ENCODE measurements around the gene VNN1.
"Not testable (repeated sequence)": the region's sequence is repeated elsewhere in the genome, so short reads cannot be mapped to it uniquely, and the experiment has no call there.

VNN1 gene

DNA sequence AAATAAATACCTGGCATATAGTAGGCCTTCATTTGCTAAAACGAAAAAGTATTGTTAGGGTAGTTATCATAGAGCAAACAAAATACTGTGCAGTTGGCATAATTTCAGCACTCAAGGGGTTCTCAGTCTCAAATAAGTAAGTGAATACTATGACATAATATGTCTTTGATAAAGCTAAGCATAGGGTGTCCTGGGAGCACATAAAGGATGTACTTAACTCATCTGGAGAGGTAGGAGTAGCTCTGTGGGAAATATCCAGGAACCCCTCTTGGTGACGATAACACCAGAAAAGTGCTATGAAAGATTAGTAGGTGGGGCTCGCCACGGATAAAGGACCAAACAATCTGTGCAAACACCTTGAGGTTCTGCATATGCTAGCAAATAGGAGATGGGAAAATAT is 23.2 kb downstream of the VNN1 start:
- H3K4me3 ChIP-seq (ENCODE audit: low read length): no peak overlapping the region
- H3K9me3 ChIP-seq (ENCODE audit: control insufficient read depth, low read length): no peaks in the 10 kb centered on the region
- no peaks in the 10 kb centered on the region for H3K27me3 ChIP-seq (ENCODE audit: control insufficient read depth, insufficient read depth, low read length)
- H3K4me1 ChIP-seq (ENCODE audit: control insufficient read depth, insufficient read depth, low read length): peaks cover 26% of the 10 kb centered on the region
- H3K9ac ChIP-seq (ENCODE audit: low read length): no peak overlapping the region
- H3K36me3 ChIP-seq (ENCODE audit: control insufficient read depth, insufficient read depth, low read length): no peaks in the 10 kb centered on the region

DNA sequence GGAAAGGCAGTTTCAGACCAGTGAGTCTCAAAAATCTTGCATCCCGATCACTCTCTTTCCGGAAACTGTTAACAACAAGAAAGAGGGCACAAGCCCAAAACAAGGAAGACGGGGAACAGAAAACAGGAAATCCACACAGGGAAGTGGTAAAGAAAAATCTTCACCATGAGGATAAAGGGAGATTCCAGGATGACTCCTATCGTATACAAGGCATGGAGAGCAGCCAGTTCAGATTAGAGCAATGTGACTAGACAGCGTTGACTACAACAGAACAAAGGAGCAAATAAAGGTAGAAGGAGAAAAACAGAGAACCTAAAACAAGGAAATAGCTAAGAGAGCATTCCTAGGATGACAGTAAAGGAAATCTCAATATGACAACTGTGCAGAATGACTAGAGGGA is 26.5 kb downstream of the VNN1 start:
- H3K9ac ChIP-seq (ENCODE audit: low read length): no peak overlapping the region
- no peak overlapping the region for H3K4me3 ChIP-seq (ENCODE audit: low read length)
- no peaks in the 10 kb centered on the region for H3K27me3 ChIP-seq (ENCODE audit: control insufficient read depth, insufficient read depth, low read length)
- peaks cover 22% of the 10 kb centered on the region for H3K4me1 ChIP-seq (ENCODE audit: control insufficient read depth, insufficient read depth, low read length)
- H3K36me3 ChIP-seq (ENCODE audit: control insufficient read depth, insufficient read depth, low read length): no peaks in the 10 kb centered on the region
- no peaks in the 10 kb centered on the region for H3K9me3 ChIP-seq (ENCODE audit: control insufficient read depth, low read length)

DNA sequence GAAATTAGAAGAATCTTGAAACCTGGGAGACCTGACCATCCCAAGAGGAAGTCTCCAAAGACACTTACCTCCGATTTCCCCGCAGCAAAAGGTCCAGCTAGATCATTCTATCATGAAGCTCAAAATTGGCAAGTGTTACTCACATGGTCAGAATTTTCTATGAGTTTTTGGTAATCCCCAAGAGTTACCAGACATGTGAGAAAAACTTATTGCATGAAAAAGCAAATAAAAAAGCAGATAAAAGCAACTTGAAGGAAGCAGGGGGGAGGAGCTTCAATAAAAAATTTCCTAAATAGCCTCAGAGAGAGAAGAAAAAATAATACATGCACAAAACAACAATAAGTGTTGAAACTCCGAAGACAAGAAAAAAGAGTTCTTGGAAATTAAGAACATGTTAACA is 27.3 kb downstream of the VNN1 start:
- Histone ChIP-seq H3K4me3 (ENCODE audit: low read length) (no peak overlapping the region), H3K27me3 (ENCODE audit: control insufficient read depth, insufficient read depth, low read length) (no peaks in the 10 kb centered on the region), H3K36me3 (ENCODE audit: control insufficient read depth, insufficient read depth, low read length) (no peaks in the 10 kb centered on the region), H3K4me1 (ENCODE audit: control insufficient read depth, insufficient read depth, low read length) (peaks cover 22% of the 10 kb centered on the region), H3K9ac (ENCODE audit: low read length) (no peak overlapping the region), H3K9me3 (ENCODE audit: control insufficient read depth, low read length) (no peaks in the 10 kb centered on the region)

DNA sequence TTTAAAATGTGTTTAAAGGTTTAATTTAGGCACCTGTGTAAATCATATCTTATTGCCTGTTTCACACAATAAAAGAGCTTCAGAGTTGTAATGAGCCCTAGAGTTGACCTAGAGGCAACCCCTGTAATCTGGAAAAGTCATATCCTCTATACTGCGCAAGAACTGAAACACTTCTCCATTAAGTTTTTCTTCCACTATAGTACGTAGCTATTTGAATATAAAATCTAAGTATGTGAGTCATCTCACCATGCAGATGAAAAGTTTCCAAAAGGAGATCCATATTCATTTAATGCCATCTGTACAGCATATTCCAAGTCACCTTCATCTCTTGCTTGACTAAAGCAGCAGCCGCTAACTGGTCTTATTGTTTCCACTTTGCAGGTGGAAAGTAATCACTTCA is 28.8 kb downstream of the VNN1 start:
- Histone ChIP-seq H3K9ac (ENCODE audit: low read length) (no peak overlapping the region), H3K4me1 (ENCODE audit: control insufficient read depth, insufficient read depth, low read length) (peaks cover 11% of the 10 kb centered on the region), H3K27me3 (ENCODE audit: control insufficient read depth, insufficient read depth, low read length) (no peaks in the 10 kb centered on the region), H3K4me3 (ENCODE audit: low read length) (no peak overlapping the region), H3K36me3 (ENCODE audit: control insufficient read depth, insufficient read depth, low read length) (no peaks in the 10 kb centered on the region), H3K9me3 (ENCODE audit: control insufficient read depth, low read length) (no peaks in the 10 kb centered on the region)

DNA sequence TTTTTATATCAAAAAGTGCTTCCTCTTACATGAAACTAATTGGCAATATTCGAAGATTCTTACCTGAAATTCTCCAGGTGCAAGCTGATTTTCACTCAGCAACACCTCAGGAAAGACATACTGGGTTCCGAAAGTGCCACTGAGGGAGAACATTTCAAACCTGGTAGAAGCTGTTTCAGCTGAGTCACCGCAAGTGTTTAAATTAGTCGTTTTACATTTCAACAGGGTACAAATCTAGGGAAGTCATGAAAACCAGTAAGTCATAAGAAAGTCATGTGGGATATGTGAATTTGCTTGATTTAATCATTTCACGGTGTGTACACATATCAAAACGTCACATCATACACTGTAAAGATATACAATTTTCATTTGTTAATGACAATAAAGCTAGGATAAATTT is 29.6 kb downstream of the VNN1 start:
- Histone ChIP-seq H3K4me3 (ENCODE audit: low read length) (no peak overlapping the region), H3K36me3 (ENCODE audit: control insufficient read depth, insufficient read depth, low read length) (no peaks in the 10 kb centered on the region)

DNA sequence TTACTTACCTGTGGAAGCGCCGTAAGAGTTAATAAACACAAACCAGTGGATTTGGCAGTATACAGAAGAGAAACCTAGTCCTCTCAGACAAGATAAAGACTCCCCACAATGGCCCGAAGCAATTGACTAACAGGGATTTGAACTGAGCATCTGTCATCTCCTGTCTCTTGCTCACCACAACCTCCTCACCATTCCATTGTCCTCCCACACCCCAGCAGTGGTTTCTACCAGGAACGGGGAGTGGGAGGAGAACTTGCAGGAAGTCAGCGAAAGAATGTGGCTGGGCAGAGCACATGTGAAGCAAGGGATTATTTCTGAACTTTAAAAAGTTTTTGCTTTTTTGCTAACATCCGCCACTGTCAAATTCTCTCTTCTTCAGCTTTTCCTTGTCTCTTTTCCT is 30.3 kb downstream of the VNN1 start:
- Histone ChIP-seq H3K9ac (ENCODE audit: low read length) (no peak overlapping the region), H3K27me3 (ENCODE audit: control insufficient read depth, insufficient read depth, low read length) (no peaks in the 10 kb centered on the region), H3K4me1 (ENCODE audit: control insufficient read depth, insufficient read depth, low read length) (peaks cover 11% of the 10 kb centered on the region), H3K9me3 (ENCODE audit: control insufficient read depth, low read length) (no peaks in the 10 kb centered on the region), H3K4me3 (ENCODE audit: low read length) (no peak overlapping the region), H3K36me3 (ENCODE audit: control insufficient read depth, insufficient read depth, low read length) (no peaks in the 10 kb centered on the region)

More for the DNA sequence above, 29.6 kb downstream of the VNN1 start:
- Histone ChIP-seq H3K27me3 (ENCODE audit: control insufficient read depth, insufficient read depth, low read length) (no peaks in the 10 kb centered on the region), H3K9ac (ENCODE audit: low read length) (no peak overlapping the region), H3K9me3 (ENCODE audit: control insufficient read depth, low read length) (no peaks in the 10 kb centered on the region), H3K4me1 (ENCODE audit: control insufficient read depth, insufficient read depth, low read length) (peaks cover 11% of the 10 kb centered on the region)

DNA sequence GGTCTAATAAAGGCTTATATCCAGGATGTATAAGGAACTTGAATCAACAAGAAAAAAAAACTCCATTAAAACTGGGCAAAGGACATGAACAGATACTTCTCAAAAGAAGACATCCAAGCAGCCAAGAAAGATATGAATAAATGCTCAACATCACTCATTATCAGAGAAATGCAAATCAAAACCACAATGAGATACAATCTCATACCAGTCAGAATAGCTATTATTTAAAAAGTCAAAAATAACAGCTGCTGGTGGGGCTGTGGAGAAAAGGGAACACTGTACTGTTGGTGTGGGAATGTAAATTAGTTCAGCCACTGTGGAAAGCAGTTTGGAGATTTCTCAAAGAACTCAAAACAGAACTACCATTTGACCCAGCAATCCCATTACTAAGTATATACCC is 34.8 kb downstream of the VNN1 start:
- H3K9me3 ChIP-seq (ENCODE audit: control insufficient read depth, low read length); H3K36me3 ChIP-seq (ENCODE audit: control insufficient read depth, insufficient read depth, low read length); H3K27me3 ChIP-seq (ENCODE audit: control insufficient read depth, insufficient read depth, low read length); H3K4me3 ChIP-seq (ENCODE audit: low read length); H3K4me1 ChIP-seq (ENCODE audit: control insufficient read depth, insufficient read depth, low read length); H3K9ac ChIP-seq (ENCODE audit: low read length): not testable (repeated sequence)

DNA sequence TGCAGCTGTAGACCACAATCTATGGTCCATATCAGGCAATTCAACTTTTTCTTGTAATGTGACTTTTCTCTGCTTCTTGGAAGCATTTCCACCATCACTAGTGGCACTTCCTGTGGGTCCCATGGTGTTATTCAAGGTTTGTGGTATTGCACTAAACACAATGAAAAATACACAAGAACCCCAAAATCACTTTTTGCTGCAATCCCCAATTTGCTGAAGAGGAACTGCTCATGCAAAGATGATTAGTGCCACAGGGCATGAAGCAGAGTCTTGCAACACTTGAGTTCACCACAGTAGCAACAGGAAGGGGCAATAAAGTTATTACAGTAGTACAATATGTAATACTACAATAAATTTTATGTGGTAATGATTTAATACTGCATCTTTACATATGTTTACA is 38.1 kb downstream of the VNN1 start:
- no peak overlapping the region for H3K9ac ChIP-seq (ENCODE audit: low read length)
- no peaks in the 10 kb centered on the region for H3K36me3 ChIP-seq (ENCODE audit: control insufficient read depth, insufficient read depth, low read length)
- H3K27me3 ChIP-seq (ENCODE audit: control insufficient read depth, insufficient read depth, low read length): no peaks in the 10 kb centered on the region
- H3K4me3 ChIP-seq (ENCODE audit: low read length): no peak overlapping the region
- H3K4me1 ChIP-seq (ENCODE audit: control insufficient read depth, insufficient read depth, low read length): peaks cover 10% of the 10 kb centered on the region
- no peaks in the 10 kb centered on the region for H3K9me3 ChIP-seq (ENCODE audit: control insufficient read depth, low read length)

DNA sequence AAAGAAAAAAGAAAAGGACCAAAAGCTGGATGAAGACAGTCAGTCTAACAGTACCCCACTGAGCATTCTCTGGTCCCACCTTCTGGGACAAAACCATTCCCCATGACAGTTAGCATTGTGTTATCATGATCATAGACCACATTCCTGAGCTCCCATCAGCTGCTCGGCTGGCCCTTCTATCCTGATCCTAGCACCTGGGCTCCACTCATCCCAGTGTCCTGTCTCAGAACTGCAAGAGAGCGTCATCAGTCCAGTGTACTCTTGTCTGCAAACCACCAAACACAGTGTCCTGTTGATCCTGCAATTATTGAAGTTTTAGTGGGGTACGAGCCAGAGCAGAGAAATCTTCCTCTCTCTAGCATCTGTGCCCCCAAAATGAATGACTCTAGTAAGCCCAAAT is 38.9 kb downstream of the VNN1 start:
- Histone ChIP-seq H3K4me3 (ENCODE audit: low read length) (no peak overlapping the region), H3K36me3 (ENCODE audit: control insufficient read depth, insufficient read depth, low read length) (no peaks in the 10 kb centered on the region), H3K9ac (ENCODE audit: low read length) (no peak overlapping the region), H3K4me1 (ENCODE audit: control insufficient read depth, insufficient read depth, low read length) (peaks cover 15% of the 10 kb centered on the region), H3K27me3 (ENCODE audit: control insufficient read depth, insufficient read depth, low read length) (no peaks in the 10 kb centered on the region), H3K9me3 (ENCODE audit: control insufficient read depth, low read length) (no peaks in the 10 kb centered on the region)

DNA sequence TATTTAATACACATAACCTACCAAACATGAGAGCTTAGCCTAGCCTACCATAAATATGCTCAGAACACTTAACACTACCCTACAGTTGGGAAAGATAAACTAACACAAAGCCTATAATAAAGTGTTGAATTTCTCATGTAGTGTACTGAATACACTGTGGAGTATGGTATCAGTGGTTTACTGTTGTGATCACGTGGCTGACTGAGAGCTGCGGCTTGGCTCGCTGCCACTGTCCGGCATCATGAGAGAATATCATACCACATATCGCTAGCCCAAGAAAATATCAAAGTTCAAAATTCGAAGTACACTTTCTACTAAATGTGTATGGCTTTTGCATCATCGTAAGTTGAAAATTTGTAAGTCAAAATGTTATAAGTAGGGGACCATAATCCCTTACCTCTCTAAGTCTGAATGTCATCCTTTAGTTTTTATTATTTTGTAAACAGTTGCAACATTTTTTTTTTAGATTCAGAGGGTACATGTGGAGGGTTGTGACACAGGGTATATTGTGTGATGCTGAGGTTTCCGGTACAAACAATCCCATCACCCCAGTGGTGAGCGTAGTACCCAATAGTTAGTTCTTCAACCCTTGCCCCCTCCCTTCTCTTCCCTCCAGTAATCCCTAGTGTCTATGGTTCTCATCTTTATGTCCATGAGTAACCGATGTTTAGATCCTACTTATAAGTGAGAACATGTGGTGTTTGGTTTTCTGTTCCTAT is 40.3 kb downstream of the VNN1 start:
- Histone ChIP-seq H3K27me3 (ENCODE audit: control insufficient read depth, insufficient read depth, low read length) (no peaks in the 10 kb centered on the region), H3K36me3 (ENCODE audit: control insufficient read depth, insufficient read depth, low read length) (no peaks in the 10 kb centered on the region), H3K9me3 (ENCODE audit: control insufficient read depth, low read length) (no peaks in the 10 kb centered on the region), H3K9ac (ENCODE audit: low read length) (no peak overlapping the region), H3K4me3 (ENCODE audit: low read length) (no peak overlapping the region), H3K4me1 (ENCODE audit: control insufficient read depth, insufficient read depth, low read length) (peaks cover 19% of the 10 kb centered on the region)

DNA sequence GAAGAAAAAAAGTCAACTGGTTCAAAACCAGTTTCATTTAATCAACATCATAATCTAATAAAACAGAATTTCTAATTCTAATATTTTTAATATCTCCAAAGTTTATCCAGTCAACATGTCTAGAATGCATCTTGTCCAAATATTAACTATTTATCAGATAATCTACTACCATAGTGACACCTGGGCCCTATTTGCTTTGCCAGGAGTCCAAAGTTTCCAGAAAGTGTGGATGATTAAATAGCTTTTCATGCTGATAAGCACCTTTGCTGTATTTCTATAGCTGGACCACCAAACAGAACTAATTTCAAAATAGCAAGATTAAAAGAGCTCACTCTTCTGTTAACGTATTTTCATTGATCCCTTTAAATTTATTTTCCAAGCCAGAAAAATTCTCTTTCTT is 42.6 kb downstream of the VNN1 start:
- peaks cover 19% of the 10 kb centered on the region for H3K4me1 ChIP-seq (ENCODE audit: control insufficient read depth, insufficient read depth, low read length)

DNA sequence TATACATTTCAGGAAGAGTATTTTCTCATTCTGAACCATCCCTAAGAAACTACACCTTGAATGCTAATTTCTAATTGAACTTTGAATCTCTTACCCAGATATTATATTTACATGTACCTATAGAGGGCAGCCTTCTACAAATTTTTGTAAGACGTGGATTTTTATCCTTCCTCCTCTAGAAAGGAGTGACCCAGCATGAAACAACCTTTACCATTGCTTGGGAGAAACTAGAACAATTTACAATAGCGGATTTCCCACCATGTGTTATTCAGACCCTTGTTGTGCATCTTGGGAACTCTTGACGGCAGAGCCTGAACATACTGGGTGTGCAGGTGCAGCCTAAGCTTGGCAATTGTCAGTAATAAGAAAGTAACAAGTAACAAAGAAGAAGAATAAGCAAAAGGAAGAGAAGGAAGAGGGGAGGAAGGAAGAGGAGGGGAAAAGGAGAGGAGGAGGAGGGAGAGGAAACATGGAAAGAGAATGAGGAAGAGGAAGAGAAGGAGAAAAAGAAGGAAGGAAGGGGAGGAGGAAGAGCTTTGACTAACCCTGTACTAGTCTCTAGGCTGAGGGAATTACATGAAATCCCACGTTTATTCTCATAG is 44.1 kb downstream of the VNN1 start:
- Histone ChIP-seq H3K4me3 (ENCODE audit: low read length) (no peak overlapping the region), H3K27me3 (ENCODE audit: control insufficient read depth, insufficient read depth, low read length) (no peaks in the 10 kb centered on the region), H3K9me3 (ENCODE audit: control insufficient read depth, low read length) (no peaks in the 10 kb centered on the region), H3K9ac (ENCODE audit: low read length) (peak overlapping the region; percentile 24), H3K4me1 (ENCODE audit: control insufficient read depth, insufficient read depth, low read length) (peaks cover 19% of the 10 kb centered on the region), H3K36me3 (ENCODE audit: control insufficient read depth, insufficient read depth, low read length) (no peaks in the 10 kb centered on the region)

More for the DNA sequence above, 42.6 kb downstream of the VNN1 start:
- H3K9me3 ChIP-seq (ENCODE audit: control insufficient read depth, low read length): no peaks in the 10 kb centered on the region
- no peak overlapping the region for H3K9ac ChIP-seq (ENCODE audit: low read length)
- H3K36me3 ChIP-seq (ENCODE audit: control insufficient read depth, insufficient read depth, low read length): no peaks in the 10 kb centered on the region
- H3K27me3 ChIP-seq (ENCODE audit: control insufficient read depth, insufficient read depth, low read length): no peaks in the 10 kb centered on the region
- no peak overlapping the region for H3K4me3 ChIP-seq (ENCODE audit: low read length)

All from mucosa of stomach (tissue), 1 donor.